GM12878 (cell line): ENCODE data around the gene RAF1. TPM values are rescaled to one million over a fixed set of nuclear protein-coding genes. Genes with fewer than 3 reads are reported as not detected.

Experiments
- ATAC-seq: fragments of 200-7000 bp; cut with Tn5 transposase; 3 replicates; pipeline ENCODE4 v1.9.1; 2020; ENCODE audit warnings: mild to moderate bottlenecking, moderate library complexity
- BruUV-seq: library from RNA; stranded (reverse); fragments of 400-500 nt; replicated peaks from 2 replicates; lab custom pipeline; 2021; lab: Mats Ljungman, UMichigan
- CTCF ChIA-PET: fragments of 300-600 bp; sonication (Branson Sonifier 250); formaldehyde crosslinking; extraction: SDS; loops from one replicate; lab custom pipeline; 2021; ENCODE audit warnings: inconsistent platforms; lab: Yijun Ruan, JAX
- POLR2A ChIA-PET: fragments of 350-600 bp; formaldehyde crosslinking; extraction: SDS; loops from one replicate; lab custom pipeline; 2021; ENCODE audit warnings: inconsistent platforms; lab: Charles Lee
- RAD21 ChIA-PET: fragments of 300-600 bp; sonication (Branson Sonifier 250); formaldehyde crosslinking; loops from one replicate; lab custom pipeline; 2023; ENCODE audit warnings: antibody characterized with exemption; ENCODE audit not compliant: unreplicated experiment; lab: Charles Lee
- SMC1A ChIA-PET: fragments of 300-600 bp; sonication (Branson Sonifier 250); formaldehyde crosslinking; loops from one replicate; lab custom pipeline; 2023; ENCODE audit not compliant: unreplicated experiment, uncharacterized antibody; lab: Charles Lee
- DNase-seq: peaks from one replicate; pipeline ENCODE4 v3.0.0-alpha.2; 2011; ENCODE audit warnings: low read depth, low spot score
- FAIRE-seq: peaks from 3 replicates; lab custom pipeline; 2011; peaks lifted over from hg19 to GRCh38; lab: Jason Lieb, UNC
- H2AFZ ChIP-seq: 2 replicates; pipeline ENCODE4 v1.6.0; 2011; ENCODE audit warnings: low read depth, low read length, control low read depth; ENCODE audit not compliant: control insufficient read depth
- H3K27ac ChIP-seq: 2 replicates; pipeline ENCODE4 v1.5.1; 2011; ENCODE audit warnings: control low read depth; ENCODE audit not compliant: control insufficient read depth, insufficient read depth
- H3K27me3 ChIP-seq, 2 experiments: replicated peaks in 1 of 2; 2 replicates each; pipeline versions ENCODE4 v1.6.0 to v1.6.1; 2011; ENCODE audit warnings: low read length in 1 of 2; ENCODE audit not compliant: control insufficient read depth in 2 of 2, insufficient read depth in 2 of 2
- H3K36me3 ChIP-seq, 2 experiments: 2 replicates each; pipeline ENCODE4 v1.5.1; 2011; ENCODE audit warnings: low read length in 1 of 2; ENCODE audit not compliant: control insufficient read depth in 2 of 2, insufficient read depth in 2 of 2
- H3K4me1 ChIP-seq: 2 replicates; pipeline ENCODE4 v1.6.1; 2011; ENCODE audit warnings: mild to moderate bottlenecking, low read length, moderate library complexity, mixed read lengths; ENCODE audit not compliant: control insufficient read depth, insufficient read depth
- H3K4me2 ChIP-seq: 2 replicates; pipeline ENCODE4 v1.6.0; 2011; ENCODE audit warnings: control low read depth; ENCODE audit not compliant: control insufficient read depth, insufficient read depth
- H3K4me3 ChIP-seq: fragments of 200-600 bp; sonication (generic); 2 replicates; pipeline ENCODE4 v1.5.1; 2016
- H3K79me2 ChIP-seq: 2 replicates; pipeline ENCODE4 v1.6.0; 2011; ENCODE audit warnings: low read length; ENCODE audit not compliant: control insufficient read depth, insufficient read depth
- H3K9ac ChIP-seq: 2 replicates; pipeline ENCODE4 v1.8.0; 2011; ENCODE audit warnings: low read length, control low read depth, mixed read lengths; ENCODE audit not compliant: control insufficient read depth, insufficient read depth
- H3K9me3 ChIP-seq: replicated peaks from 3 replicates; pipeline ENCODE4 v1.5.1; 2011; ENCODE audit warnings: mild to moderate bottlenecking, low read length; ENCODE audit not compliant: control insufficient read depth, insufficient read depth
- H4K20me1 ChIP-seq: 2 replicates; pipeline ENCODE4 v1.6.0; 2011; ENCODE audit not compliant: control insufficient read depth, insufficient read depth
- BMI1 ChIP-seq: fragments of 450-650 bp; IDR thresholded peaks from 2 replicates; pipeline ENCODE4 v1.6.1; 2016; ENCODE audit warnings: mild to moderate bottlenecking, moderate library complexity, borderline replicate concordance
- CBFB ChIP-seq: IDR thresholded peaks from 2 replicates; pipeline ENCODE4 v1.6.1; 2016; ENCODE audit warnings: antibody characterized with exemption, low read depth
- CREM ChIP-seq: IDR thresholded peaks from 2 replicates; pipeline ENCODE4 v1.6.1; 2014; ENCODE audit warnings: antibody characterized with exemption, low read depth
- DPF2 ChIP-seq: fragments of 450-650 bp; IDR thresholded peaks from 2 replicates; pipeline ENCODE4 v1.6.1; 2017; ENCODE audit warnings: mild to moderate bottlenecking
- MEF2A ChIP-seq: IDR thresholded peaks from 2 replicates; pipeline ENCODE4 v1.6.1; 2011; ENCODE audit warnings: low read depth, mild to moderate bottlenecking, low read length, moderate library complexity; ENCODE audit not compliant: insufficient read depth
- MYB ChIP-seq: fragments of 150-350 bp; IDR thresholded peaks from 2 replicates; pipeline ENCODE4 v1.6.1; 2014; ENCODE audit warnings: mild to moderate bottlenecking, low read depth, low read length, borderline replicate concordance
- NR2C2 ChIP-seq: IDR thresholded peaks from 2 replicates; pipeline ENCODE4 v1.6.1; 2011; ENCODE audit warnings: borderline replicate concordance, low read depth; ENCODE audit not compliant: control insufficient read depth, insufficient read length
- RBBP5 ChIP-seq: fragments of 200-600 bp; sonication (generic); conservative IDR thresholded peaks from 2 replicates; pipeline ENCODE4 v1.6.1; 2016
- SMC3 ChIP-seq: IDR thresholded peaks from 2 replicates; pipeline ENCODE4 v1.6.1; 2011; ENCODE audit warnings: low read length, improper control_type of control experiment, borderline replicate concordance
- STAT3 ChIP-seq: IDR thresholded peaks from 2 replicates; pipeline ENCODE4 v1.6.1; 2011; ENCODE audit warnings: low read depth, low read length, improper control_type of control experiment
- TAF1 ChIP-seq: IDR thresholded peaks from 2 replicates; pipeline ENCODE4 v1.6.1; 2011; ENCODE audit warnings: mild to moderate bottlenecking, low read depth, low read length, borderline replicate concordance
- TBL1XR1 ChIP-seq: IDR thresholded peaks from 2 replicates; pipeline ENCODE4 v1.6.1; 2012; ENCODE audit warnings: low read depth, low read length, improper control_type of control experiment
- TCF3 ChIP-seq: IDR thresholded peaks from 2 replicates; pipeline ENCODE4 v1.6.1; 2012; ENCODE audit warnings: low read depth, mild to moderate bottlenecking, low read length, borderline replicate concordance; ENCODE audit not compliant: insufficient read depth
- YY1 ChIP-seq: IDR thresholded peaks from 2 replicates; pipeline ENCODE4 v1.6.1; 2011; ENCODE audit warnings: low read depth, mild to moderate bottlenecking, low read length
- ZBTB33 ChIP-seq: fragments of 450-650 bp; IDR thresholded peaks from 2 replicates; pipeline ENCODE4 v1.6.1; 2017; ENCODE audit warnings: mild to moderate bottlenecking
- WGBS: methylation state at CpG from one replicate; pipeline ENCODE4 v1.1.6; 2016; ENCODE audit warnings: low lambda C conversion rate; ENCODE audit not compliant: insufficient replicate concordance, insufficient coverage; ENCODE audit errors: missing lambda C conversion rate; 5-methylcytosine and 5-hydroxymethylcytosine counted together
- in situ Hi-C: fragments of 300-500 bp; cut with MboI; formaldehyde crosslinking; loops from 9 replicates; pipeline ENCODE4 v1.14.3; 2018; ENCODE audit warnings: mixed read lengths
- intact Hi-C: fragments of 100-400 bp; cut with micrococcal nuclease; formaldehyde crosslinking; loops from one replicate; pipeline ENCODE4 v1.14.2; 2022; ENCODE audit not compliant: unreplicated experiment
- polyA plus RNA-seq, 11 experiments: library from polyadenylated mRNA; depleted of rRNA in 4 of 11; unstranded in 6 of 11; stranded (reverse) in 5 of 11; fragments of >200 nt; fragmentation: Nextera tagmentation in 4 of 11; fragmentation: Illumina TruSeq in 1 of 11; extraction: Ambion mirVana in 4 of 11; extraction: Trizol in 1 of 11; gene quantifications; 1 replicate in 1 of 11; 2 replicates in 10 of 11; pipeline versions ENCODE4 v1.2.1 to v1.2.3, GENCODE V29; 2011 to 2016; ENCODE audit warnings: inconsistent platforms in 2 of 11, missing spikeins in 2 of 11, low read depth in 1 of 11
- total RNA-seq, 4 experiments: library from RNA; depleted of rRNA in 3 of 4; stranded (reverse); fragments of >200 nt in 3 of 4; fragmentation: Illumina TruSeq in 1 of 4; extraction: Trizol in 1 of 4; gene quantifications; 2 replicates each; pipeline versions ENCODE4 v1.2.1 to v1.2.3, GENCODE V29; 2013 to 2021

Gene RAF1
- total and polyA plus RNA-seq, 10 of the 15 experiments (the other 5 are each of a cell fraction or from before 2014, with no cell fraction given) = 20.4 to 151 (median 77.8) TPM

GRCh38 chr3:12574661-12575060 lies 89.3 kb downstream of the RAF1 start:
- Histone ChIP-seq H4K20me1 (no peaks in the 10 kb centered on the region), H3K79me2 (no peaks in the 10 kb centered on the region), H3K4me3 (no peak overlapping the region), H3K4me2 (no peak overlapping the region), H3K27me3 (no peaks in the 10 kb centered on the region), H3K9me3 (no peaks in the 10 kb centered on the region; the same call in 2 of the 3 replicates), H3K27ac (no peak overlapping the region), H3K36me3 (peaks cover 28 to 44% of the 10 kb centered on the region in 2 experiments), H3K4me1 (no peaks in the 10 kb centered on the region), H3K9ac (no peak overlapping the region), H2AFZ (no peak overlapping the region)
- WGBS = over 99% methylated on average over 7 of the region's 7 CpGs
- TF ChIP-seq DPF2 (no peak), SMC3 (no peak), MYB (no peak)
- no TSS peak for BruUV-seq
- SMC1A ChIA-PET = interaction anchor here (1.2 kb wide), 1 partner anchor 12 kb away, joined by 3 read pairs; no protein-coding TSS in a partner anchor
- intact Hi-C loops (no loop called here), in situ Hi-C loops (no loop called here)
- no peak for ATAC-seq
- POLR2A ChIA-PET = no interaction called here
- FAIRE-seq = no peak
- CTCF ChIA-PET = interaction anchor here (1.0 kb wide), 1 partner anchor 9 kb away, joined by 4 read pairs; no protein-coding TSS in a partner anchor
- no peak for DNase-seq
- RAD21 ChIA-PET = no interaction called here

- Histone ChIP-seq H3K4me2 (no peak overlapping the region), H3K9me3 (no peaks in the 10 kb centered on the region; the same call in 2 of the 3 replicates), H4K20me1 (no peaks in the 10 kb centered on the region), H3K9ac (no peak overlapping the region), H3K27me3 (no peaks in the 10 kb centered on the region), H3K36me3 (peaks cover 30 to 39% of the 10 kb centered on the region in 2 experiments), H2AFZ (no peak overlapping the region), H3K27ac (no peak overlapping the region), H3K4me1 (no peaks in the 10 kb centered on the region), H3K79me2 (no peaks in the 10 kb centered on the region), H3K4me3 (no peak overlapping the region)
- intact Hi-C loops (no loop called here), in situ Hi-C loops (no loop called here)
- CTCF ChIA-PET = interaction anchor here (1.0 kb wide), 1 partner anchor 9 kb away, joined by 4 read pairs; no protein-coding TSS in a partner anchor
- no peak for TF ChIP-seq TBL1XR1
- no peak for TF ChIP-seq CREM
- no peak for TF ChIP-seq MYB
- no peak for TF ChIP-seq BMI1
- TF ChIP-seq TAF1 = no peak
- TF ChIP-seq ZBTB33 = no peak
- no peak for TF ChIP-seq RBBP5
- TF ChIP-seq TCF3 = no peak
- TF ChIP-seq YY1 = no peak
- no peak for TF ChIP-seq MEF2A
- TF ChIP-seq NR2C2 = no peak
- no peak for TF ChIP-seq CBFB
- no peak for TF ChIP-seq STAT3
- RAD21 ChIA-PET = no interaction called here
- 89% methylated on average over 6 of the region's 6 CpGs for WGBS
- POLR2A ChIA-PET = no interaction called here
- FAIRE-seq (no peak), DNase-seq (no peak), ATAC-seq (no peak)
- SMC1A ChIA-PET = interaction anchor here (1.0 kb wide), 1 partner anchor 9 kb away, joined by 3 read pairs; no protein-coding TSS in a partner anchor
- BruUV-seq = no TSS peak
Measured at GRCh38 chr3:12574131-12574530, 89.8 kb downstream of the RAF1 start.
